ENCODE measurements around the gene GZMM. TPM values are rescaled to one million over a fixed set of nuclear protein-coding genes. Genes with fewer than 3 reads are reported as not detected.

The GZMM gene
- total and polyA plus RNA-seq, 8 donors, result 0.45 to 1.4 (median 0.70) TPM; not detected in 1

- peaks cover 33 to 93% of the 10 kb centered on the region in 2 donors for H3K27me3 ChIP-seq
- no peak for ATAC-seq
- H3K4me3 ChIP-seq, result no peak overlapping the region
- intact Hi-C loops (cut with DNase I), result no loop called here
- H3K27ac ChIP-seq, result no peak overlapping the region
- peak in 1 of 4 donors; percentile 76 for DNase-seq
- no peaks in the 10 kb centered on the region for H3K9me3 ChIP-seq
- TF ChIP-seq, protein P1, sequence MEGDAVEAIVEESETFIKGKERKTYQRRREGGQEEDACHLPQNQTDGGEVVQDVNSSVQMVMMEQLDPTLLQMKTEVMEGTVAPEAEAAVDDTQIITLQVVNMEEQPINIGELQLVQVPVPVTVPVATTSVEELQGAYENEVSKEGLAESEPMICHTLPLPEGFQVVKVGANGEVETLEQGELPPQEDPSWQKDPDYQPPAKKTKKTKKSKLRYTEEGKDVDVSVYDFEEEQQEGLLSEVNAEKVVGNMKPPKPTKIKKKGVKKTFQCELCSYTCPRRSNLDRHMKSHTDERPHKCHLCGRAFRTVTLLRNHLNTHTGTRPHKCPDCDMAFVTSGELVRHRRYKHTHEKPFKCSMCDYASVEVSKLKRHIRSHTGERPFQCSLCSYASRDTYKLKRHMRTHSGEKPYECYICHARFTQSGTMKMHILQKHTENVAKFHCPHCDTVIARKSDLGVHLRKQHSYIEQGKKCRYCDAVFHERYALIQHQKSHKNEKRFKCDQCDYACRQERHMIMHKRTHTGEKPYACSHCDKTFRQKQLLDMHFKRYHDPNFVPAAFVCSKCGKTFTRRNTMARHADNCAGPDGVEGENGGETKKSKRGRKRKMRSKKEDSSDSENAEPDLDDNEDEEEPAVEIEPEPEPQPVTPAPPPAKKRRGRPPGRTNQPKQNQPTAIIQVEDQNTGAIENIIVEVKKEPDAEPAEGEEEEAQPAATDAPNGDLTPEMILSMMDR (IDR thresholded peaks at IDR 0.05), result no peak
- H3K36me3 ChIP-seq, result no peaks in the 10 kb centered on the region
- peaks cover 0 to 26% of the 10 kb centered on the region in 2 donors for H3K4me1 ChIP-seq
Measured at GRCh38 chr19:588741-589692, 45.2 kb downstream of the GZMM start.

- Histone ChIP-seq H3K4me1 (peaks cover 0 to 21% of the 10 kb centered on the region in 2 donors), H3K4me3 (no peak within 1 kb of the TSS), H3K36me3 (no peaks in the 10 kb centered on the region), H3K9me3 (no peaks in the 10 kb centered on the region), H3K27ac (no peak within 1 kb of the TSS), H3K27me3 (peaks cover 33 to 94% of the 10 kb centered on the region in 2 donors)
- TF ChIP-seq, protein P1 (IDR thresholded peaks at IDR 0.05), result no peak
- intact Hi-C loops (cut with DNase I), result no loop called here
- DNase-seq (no peak), ATAC-seq (no peak)
Measured at GRCh38 chr19:589693-590395, 46.0 kb downstream of the GZMM start, which contains the start of gene HCN2. TSS of gene HCN2 (plus strand) at chr19:589881. CDS start at chr19:589946, 65 bp downstream.

DNA sequence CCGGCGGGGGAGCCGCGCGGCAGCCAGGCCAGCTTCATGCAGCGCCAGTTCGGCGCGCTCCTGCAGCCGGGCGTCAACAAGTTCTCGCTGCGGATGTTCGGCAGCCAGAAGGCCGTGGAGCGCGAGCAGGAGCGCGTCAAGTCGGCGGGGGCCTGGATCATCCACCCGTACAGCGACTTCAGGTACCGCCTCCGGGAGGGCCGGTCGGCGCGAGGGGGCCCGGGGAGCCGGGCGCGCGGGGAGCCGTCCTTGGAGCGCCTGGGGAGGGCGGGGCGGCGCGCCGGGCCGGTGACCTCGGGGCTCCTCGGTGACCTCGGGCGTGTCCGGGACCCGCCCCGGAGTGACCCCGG is 46.5 kb downstream of the GZMM start:
- TF ChIP-seq, protein P1 (IDR thresholded peaks at IDR 0.05), result no peak
- peaks cover 33 to 94% of the 10 kb centered on the region in 2 donors for H3K27me3 ChIP-seq
- no peak overlapping the region for H3K27ac ChIP-seq
- intact Hi-C loops (cut with DNase I), result no loop called here
- ATAC-seq (no peak), DNase-seq (peak in 1 of 4 donors; percentile 64)
- H3K4me1 ChIP-seq, result peaks cover 0 to 21% of the 10 kb centered on the region in 2 donors
- no peak overlapping the region for H3K4me3 ChIP-seq
- H3K9me3 ChIP-seq, result no peaks in the 10 kb centered on the region
- no peaks in the 10 kb centered on the region for H3K36me3 ChIP-seq

DNA sequence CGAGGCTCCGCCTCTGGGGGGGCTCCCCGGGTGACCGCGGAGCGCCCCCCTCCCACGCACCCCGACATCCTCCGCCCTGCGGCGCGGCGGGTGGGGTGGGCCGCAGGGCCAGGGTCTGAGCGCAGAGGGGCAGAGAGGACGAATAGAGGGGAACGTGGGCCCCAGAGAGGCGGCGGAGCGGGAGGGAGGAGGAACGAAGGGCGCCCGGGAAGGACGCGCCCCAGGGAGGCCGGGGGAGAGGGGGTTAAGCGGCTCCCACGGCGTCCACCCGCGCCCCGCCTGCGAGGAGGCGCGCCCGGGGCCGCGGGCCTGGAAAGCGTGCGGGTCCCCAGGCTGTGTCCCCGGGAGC is 46.9 kb downstream of the GZMM start:
- no peak for ATAC-seq

More for the DNA sequence above, 46.9 kb downstream of the GZMM start:
- Histone ChIP-seq H3K9me3 (no peaks in the 10 kb centered on the region), H3K27ac (no peak overlapping the region), H3K36me3 (no peaks in the 10 kb centered on the region), H3K4me1 (peaks cover 0 to 21% of the 10 kb centered on the region in 2 donors), H3K27me3 (peaks cover 33 to 94% of the 10 kb centered on the region in 2 donors), H3K4me3 (no peak overlapping the region)
- peak in 1 of 4 donors; percentile 72 for DNase-seq
- intact Hi-C loops (cut with DNase I), result no loop called here
- TF ChIP-seq, protein P1 (IDR thresholded peaks at IDR 0.05), result no peak

Measured in left lung (tissue), 10 donors.